ENCODE results near the gene HBB.

- no peak for TF ChIP-seq POU2F2 (IDR thresholded peaks at IDR 0.05; ENCODE audit: low read depth, low read length)
- TF ChIP-seq POLR2AphosphoS5 (IDR thresholded peaks at IDR 0.05; ENCODE audit: low read depth, low read length), result no peak
- TF ChIP-seq TAF1 (IDR thresholded peaks at IDR 0.05; ENCODE audit: low read depth, low read length), result no peak
These were observed 8.7 kb upstream of the HBB start for GRCh38 chr11:5235364-5236095.
